Rectal smooth muscle tissue (tissue), 1 donor: ENCODE measurements around the gene NTN1.

Experiments
- H3K27ac ChIP-seq: one replicate; pipeline ENCODE4 v1.7.0; 2013; ENCODE audit warnings: low read depth, low read length, inconsistent platforms
- H3K27me3 ChIP-seq: one replicate; pipeline ENCODE4 v1.7.0; 2013; ENCODE audit warnings: low read length; ENCODE audit not compliant: control insufficient read depth, insufficient read depth
- H3K36me3 ChIP-seq: one replicate; pipeline ENCODE4 v1.7.0; 2013; ENCODE audit warnings: low read length; ENCODE audit not compliant: control insufficient read depth, insufficient read depth
- H3K4me1 ChIP-seq: one replicate; pipeline ENCODE4 v1.7.0; 2013; ENCODE audit warnings: low read length; ENCODE audit not compliant: control insufficient read depth, insufficient read depth
- H3K4me3 ChIP-seq: one replicate; pipeline ENCODE4 v1.7.0; 2013; ENCODE audit warnings: low read length
- H3K9ac ChIP-seq: one replicate; pipeline ENCODE4 v1.7.0; 2013; ENCODE audit warnings: low read length

Gene NTN1

DNA sequence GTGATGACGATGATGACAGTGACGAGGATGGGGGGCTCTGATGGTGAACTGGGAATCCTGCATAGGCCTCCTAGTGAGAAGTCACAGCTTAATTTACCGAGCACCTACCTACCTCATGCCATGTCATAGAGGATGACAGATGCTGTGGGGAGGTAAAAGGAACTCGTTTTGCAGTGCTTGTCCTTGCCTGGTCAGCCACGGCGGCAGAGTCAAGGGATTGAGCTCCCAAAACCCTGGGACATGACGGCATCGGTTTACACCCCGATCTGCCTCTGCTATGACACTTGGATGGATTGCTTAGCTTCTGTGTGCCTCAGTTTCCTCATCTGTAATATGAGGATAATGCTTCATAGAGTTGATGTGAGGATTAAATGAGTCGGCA is 103.2 kb downstream of the NTN1 start:
- Histone ChIP-seq H3K27me3 (no peaks in the 10 kb centered on the region), H3K4me1 (no peaks in the 10 kb centered on the region), H3K9ac (no peak overlapping the region), H3K27ac (no peak overlapping the region), H3K36me3 (no peaks in the 10 kb centered on the region), H3K4me3 (no peak overlapping the region)

DNA sequence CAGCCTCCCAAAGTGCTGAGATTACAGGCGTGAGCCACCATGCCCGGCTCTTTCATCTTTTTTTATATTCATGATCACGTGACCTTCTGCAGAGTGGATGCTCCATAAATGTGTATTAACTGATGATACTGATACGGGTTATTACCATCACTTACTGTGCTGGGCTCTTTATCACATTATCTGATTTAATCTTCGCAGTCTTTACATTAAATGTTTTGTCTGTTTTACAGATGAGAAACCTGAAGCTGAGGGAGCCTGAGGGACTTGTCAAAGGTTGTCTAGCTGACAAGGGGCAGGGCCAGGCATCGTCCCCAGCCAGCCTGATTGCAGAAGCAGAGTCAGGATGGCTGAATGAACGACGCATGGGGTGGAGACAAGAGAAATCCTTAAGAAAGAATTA is 104.4 kb downstream of the NTN1 start:
- H3K27ac ChIP-seq = no peak overlapping the region
- H3K36me3 ChIP-seq = no peaks in the 10 kb centered on the region
- H3K4me3 ChIP-seq = no peak overlapping the region
- H3K9ac ChIP-seq = no peak overlapping the region
- H3K4me1 ChIP-seq = no peaks in the 10 kb centered on the region
- no peaks in the 10 kb centered on the region for H3K27me3 ChIP-seq

DNA sequence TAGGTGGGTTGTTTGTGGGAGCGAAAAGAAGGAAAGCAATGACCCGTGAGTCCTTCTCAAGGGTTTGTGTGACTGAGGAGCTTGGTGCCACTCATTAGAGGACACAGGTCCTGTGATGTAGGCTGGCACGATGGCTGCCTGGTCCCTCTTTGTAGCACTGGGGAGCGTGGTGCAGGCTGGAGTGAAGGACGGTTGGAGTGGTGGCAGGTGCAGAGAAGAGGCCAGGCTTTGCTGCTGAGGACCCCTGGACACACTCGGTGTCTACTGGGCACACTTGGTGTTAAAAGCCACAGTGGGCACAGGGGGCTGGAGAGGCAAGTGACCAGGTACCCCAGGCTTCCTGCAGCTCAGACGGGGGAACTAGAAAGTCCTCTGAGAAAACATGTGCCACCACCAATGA is 106.0 kb downstream of the NTN1 start:
- no peak overlapping the region for H3K4me3 ChIP-seq
- H3K9ac ChIP-seq = no peak overlapping the region
- no peaks in the 10 kb centered on the region for H3K4me1 ChIP-seq
- no peaks in the 10 kb centered on the region for H3K36me3 ChIP-seq
- no peak overlapping the region for H3K27ac ChIP-seq
- H3K27me3 ChIP-seq = no peaks in the 10 kb centered on the region

DNA sequence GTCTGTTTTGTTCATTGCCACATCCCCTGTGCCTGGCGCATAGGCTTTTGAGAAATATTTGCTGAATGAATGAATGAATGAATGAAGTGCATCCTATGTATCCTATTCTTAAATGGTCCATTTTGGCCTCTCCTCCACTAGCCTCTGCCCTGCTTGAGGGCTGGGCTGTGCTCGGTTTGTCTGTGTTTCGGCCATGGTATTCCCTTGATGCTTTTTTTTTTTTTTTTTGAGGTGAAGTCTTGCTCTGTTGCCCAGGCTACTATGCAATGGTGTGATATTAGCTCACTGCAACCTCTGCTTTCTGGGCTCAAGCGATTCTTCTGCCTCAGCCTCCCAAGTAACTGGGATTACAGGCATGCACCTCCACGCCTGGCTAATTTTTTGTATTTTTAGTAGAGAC is 110.1 kb downstream of the NTN1 start:
- no peak overlapping the region for H3K27ac ChIP-seq
- no peaks in the 10 kb centered on the region for H3K4me1 ChIP-seq
- no peak overlapping the region for H3K9ac ChIP-seq
- H3K4me3 ChIP-seq = no peak overlapping the region
- H3K27me3 ChIP-seq = no peaks in the 10 kb centered on the region
- H3K36me3 ChIP-seq = no peaks in the 10 kb centered on the region

DNA sequence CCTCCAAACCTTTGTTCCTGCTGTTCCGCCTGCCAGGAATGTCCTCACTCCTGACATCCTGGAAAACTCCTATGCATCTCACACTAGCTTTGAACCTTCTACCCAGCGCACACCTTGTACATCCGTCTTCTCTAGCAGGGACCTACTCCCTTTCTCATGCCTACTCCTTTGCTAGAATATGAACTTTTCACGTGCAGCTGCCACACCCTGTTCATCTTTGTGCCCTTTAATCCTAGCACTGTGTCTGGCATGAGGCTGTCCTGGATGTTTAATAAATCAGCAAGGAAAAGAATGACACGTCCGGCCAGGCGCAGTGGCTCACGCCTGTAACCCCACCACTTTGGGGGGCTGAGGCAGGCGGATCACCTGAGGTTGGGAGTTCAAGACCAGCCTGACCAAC is 111.0 kb downstream of the NTN1 start:
- H3K27ac ChIP-seq = no peak overlapping the region

DNA sequence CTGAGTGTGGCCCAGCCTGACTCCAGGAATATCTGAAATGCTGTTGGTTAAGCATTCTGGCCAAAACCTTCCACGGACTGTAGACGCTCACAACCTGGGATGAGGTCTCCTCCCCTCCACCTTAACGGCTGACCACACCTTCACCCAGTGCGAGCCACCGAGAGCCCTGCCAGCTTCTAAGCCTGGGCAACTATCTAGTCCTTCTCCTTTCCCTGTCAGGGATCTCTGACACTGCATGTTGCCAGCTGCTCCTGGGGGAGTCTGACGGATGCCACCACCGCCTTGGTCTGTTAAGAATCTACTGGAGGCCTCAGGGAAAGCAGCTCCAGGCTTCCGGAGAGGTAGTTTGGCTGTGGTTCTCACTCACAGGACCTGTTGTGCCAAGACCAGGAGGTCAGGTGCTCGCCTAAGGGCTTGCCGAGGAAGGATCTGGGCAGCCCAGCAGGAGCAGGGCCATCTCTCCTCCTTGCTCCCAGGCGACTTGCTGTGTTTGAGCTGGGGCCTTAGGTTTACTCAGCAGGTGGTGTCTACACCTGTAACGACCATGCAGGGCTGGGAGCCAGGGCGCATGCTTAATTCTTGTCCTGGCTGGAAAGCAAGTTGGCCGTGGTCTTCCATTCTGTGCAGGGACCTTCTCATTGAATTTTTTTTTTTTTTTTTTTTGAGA is 111.8 kb downstream of the NTN1 start:
- no peaks in the 10 kb centered on the region for H3K36me3 ChIP-seq
- no peak overlapping the region for H3K27ac ChIP-seq
- no peak overlapping the region for H3K9ac ChIP-seq
- H3K27me3 ChIP-seq = no peaks in the 10 kb centered on the region
- H3K4me3 ChIP-seq = no peak overlapping the region
- H3K4me1 ChIP-seq = no peaks in the 10 kb centered on the region

More for the DNA sequence above, 111.0 kb downstream of the NTN1 start:
- no peak overlapping the region for H3K9ac ChIP-seq
- H3K27me3 ChIP-seq = no peaks in the 10 kb centered on the region
- H3K4me1 ChIP-seq = no peaks in the 10 kb centered on the region
- H3K4me3 ChIP-seq = no peak overlapping the region
- H3K36me3 ChIP-seq = no peaks in the 10 kb centered on the region

DNA sequence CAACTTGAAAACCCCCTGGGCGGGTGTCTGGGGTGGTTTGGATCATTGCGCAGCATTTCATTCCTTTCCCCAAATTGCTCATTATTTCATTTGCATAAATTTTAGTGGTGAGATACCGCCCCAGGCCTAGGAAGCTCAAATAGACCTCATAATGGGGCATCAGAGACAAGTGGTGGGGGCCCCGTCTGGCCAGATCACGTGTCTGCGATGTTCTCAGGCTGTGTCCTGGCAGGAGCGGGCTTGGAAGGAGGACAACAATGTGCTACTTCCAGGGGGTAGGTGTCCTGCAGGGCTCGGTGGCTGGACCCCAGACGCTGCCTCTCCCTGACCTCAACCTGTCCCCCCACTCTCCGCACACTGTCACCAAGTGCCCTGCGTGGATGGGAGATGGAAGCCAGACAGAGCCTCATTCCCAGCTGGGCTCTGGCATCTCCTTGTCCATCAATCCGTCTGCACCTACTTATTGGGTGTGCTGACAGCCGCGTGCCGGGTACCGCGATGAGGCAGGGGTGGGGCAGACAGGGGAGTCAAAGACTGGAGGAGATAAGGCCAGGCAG is 116.9 kb downstream of the NTN1 start:
- Histone ChIP-seq H3K4me3 (no peak overlapping the region), H3K4me1 (no peaks in the 10 kb centered on the region), H3K27me3 (no peaks in the 10 kb centered on the region), H3K36me3 (no peaks in the 10 kb centered on the region), H3K9ac (no peak overlapping the region), H3K27ac (no peak overlapping the region)

DNA sequence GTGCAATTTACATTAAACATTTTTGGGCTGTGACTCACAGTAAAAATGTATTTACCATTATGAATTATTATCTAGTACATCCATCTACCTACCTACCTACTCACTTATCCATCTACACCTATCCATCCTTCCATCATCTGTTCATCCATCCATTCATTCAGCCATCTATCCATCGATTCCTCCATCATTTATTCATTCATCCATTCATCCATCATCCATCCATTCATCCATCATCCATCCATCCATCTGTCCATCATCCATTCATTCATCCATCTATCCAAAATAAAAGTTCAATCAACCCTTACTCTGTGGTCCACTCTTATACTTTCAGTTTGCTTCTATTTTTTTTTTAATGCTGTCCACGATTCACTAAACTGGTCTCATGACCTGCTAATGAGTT is 118.4 kb downstream of the NTN1 start:
- Histone ChIP-seq H3K4me1 (no peaks in the 10 kb centered on the region), H3K9ac (no peak overlapping the region), H3K27me3 (no peaks in the 10 kb centered on the region), H3K36me3 (no peaks in the 10 kb centered on the region), H3K27ac (no peak overlapping the region), H3K4me3 (no peak overlapping the region)

DNA sequence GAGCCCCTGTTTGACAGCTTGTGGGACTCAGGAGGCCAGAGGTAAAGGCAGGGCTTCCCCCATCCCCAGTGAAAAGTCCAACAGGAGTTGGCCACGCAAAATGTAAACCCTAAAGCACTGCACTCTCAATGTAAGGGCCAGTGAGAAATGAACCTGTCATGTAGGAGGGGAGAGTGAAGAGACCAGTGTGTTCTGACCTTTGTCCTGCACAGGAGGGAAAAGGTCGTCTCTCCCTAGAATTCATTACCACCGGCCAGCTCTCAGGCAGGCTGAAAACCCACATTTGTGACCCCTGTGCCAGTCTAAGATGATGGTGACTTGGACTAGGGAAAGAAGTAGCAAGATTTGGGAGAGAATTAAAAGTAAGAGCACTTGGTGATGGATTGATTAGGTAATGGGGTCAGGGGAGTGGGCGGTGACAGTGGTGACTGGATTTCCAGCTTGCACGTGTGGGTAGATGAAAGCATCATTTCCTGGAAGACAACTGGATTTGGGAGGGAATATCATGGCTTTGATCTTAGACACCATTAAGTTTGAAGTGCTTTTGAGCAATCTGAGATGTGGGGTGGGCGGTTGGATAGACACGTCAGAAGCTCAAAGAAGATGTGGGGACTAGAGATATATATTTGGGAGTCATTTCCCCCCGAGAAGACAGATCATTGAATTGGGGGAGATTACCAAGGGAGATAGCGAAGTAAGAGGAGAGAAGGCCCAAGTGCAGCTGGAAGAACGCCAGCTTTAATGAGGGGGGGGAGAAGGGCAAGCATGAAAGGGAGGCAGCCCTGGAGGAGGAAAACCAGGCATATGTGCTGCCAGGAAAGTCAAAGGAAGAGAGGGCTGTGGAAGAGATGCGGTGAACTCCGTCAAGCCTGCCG is 119.5 kb downstream of the NTN1 start:
- no peak overlapping the region for H3K4me3 ChIP-seq
- H3K4me1 ChIP-seq = no peaks in the 10 kb centered on the region
- H3K9ac ChIP-seq = no peak overlapping the region
- no peaks in the 10 kb centered on the region for H3K27me3 ChIP-seq
- H3K27ac ChIP-seq = no peak overlapping the region
- no peaks in the 10 kb centered on the region for H3K36me3 ChIP-seq

DNA sequence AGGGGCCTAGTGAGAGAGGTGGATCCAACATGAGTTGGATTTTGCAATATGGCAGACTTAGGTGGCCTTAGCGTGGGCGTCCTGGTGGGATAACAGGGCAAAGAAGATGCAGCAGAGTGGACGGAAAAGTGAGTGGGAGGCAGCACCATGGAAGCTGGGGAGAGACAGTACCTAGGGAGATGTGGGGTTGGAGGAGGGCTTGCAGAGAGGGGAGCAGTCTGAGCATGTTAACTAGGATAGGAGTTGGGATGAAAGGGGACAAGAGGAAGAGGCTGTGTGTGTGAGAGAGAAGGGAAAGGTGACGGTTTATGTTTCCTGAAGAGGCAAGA is 120.1 kb downstream of the NTN1 start:
- H3K4me3 ChIP-seq = no peak overlapping the region
- H3K27me3 ChIP-seq = no peaks in the 10 kb centered on the region
- no peaks in the 10 kb centered on the region for H3K4me1 ChIP-seq
- no peaks in the 10 kb centered on the region for H3K36me3 ChIP-seq
- H3K9ac ChIP-seq = no peak overlapping the region
- H3K27ac ChIP-seq = no peak overlapping the region

DNA sequence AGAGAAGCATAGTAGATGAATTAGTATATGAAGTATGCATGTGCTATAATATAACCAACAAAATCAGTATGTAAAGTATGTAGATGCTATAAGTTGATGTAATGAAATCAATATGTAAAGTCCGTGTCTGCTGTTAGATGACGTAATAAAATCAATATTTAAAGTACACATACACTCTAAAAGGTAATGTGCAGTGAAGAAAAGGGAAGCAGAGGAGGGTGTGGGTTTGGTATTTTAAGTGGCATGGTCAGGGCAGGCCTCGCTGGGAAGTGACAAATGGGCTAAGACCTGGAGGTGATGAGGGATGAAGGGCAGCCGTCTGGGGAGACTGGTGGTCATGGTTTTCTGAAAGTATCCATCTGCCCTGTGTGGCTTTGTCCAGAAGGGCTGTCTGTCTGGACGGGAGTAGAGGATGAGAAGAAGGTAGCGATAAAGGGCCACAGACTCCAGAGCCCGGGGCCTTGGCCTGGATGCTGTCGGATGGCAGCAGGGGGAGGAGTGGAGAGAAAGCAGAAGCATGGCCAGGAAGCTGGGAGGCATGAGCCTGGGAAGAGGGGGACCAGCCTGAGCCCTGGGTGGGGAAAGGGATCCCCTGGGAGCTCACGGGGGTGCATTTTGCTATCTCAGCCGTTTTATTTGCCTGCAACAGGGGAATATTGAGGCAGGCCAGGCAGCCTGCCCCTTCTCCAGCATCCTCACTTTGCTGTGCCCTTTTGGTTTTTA is 121.6 kb downstream of the NTN1 start:
- H3K4me3 ChIP-seq = no peak overlapping the region
- no peaks in the 10 kb centered on the region for H3K36me3 ChIP-seq
- no peaks in the 10 kb centered on the region for H3K27me3 ChIP-seq
- no peaks in the 10 kb centered on the region for H3K4me1 ChIP-seq
- no peak overlapping the region for H3K9ac ChIP-seq
- no peak overlapping the region for H3K27ac ChIP-seq

DNA sequence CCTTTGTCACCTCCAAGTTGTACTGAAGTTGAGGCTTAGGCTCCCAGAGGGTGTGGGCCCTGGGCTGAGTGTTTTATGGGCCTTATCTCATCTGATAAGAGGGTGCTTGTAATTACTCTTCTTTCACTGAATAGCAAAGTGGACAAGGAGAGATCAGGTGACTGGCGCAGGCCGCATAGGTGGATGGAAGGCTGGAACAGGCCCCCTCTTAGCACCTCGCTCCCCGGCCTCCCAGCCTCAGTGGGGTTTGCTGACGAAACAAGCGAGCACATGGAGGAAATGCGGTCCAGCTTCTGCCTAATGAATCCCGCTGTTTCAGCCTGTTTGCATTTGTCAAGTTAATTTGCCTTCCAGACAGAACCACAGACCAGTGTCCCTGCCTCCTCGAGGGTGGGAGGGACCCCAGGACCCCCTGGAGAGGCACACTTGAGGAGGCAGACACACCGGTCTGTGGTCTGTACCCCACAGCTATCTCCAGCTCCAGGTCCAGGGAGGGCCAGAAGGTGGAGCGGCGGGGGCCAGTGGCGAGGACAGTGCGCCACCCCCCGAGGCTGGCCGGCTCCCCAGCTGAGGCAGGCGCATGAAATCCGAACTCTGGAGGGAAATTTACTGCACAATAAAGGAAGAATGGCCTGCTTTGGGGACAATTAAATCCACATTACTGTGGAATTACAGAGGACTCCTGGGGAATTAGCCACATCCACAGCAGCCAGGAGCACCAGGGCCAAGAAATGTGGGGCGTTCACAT is 123.4 kb downstream of the NTN1 start:
- no peak overlapping the region for H3K27ac ChIP-seq
- peaks cover 6% of the 10 kb centered on the region for H3K4me1 ChIP-seq
- H3K27me3 ChIP-seq = no peaks in the 10 kb centered on the region
- no peaks in the 10 kb centered on the region for H3K36me3 ChIP-seq
- no peak overlapping the region for H3K9ac ChIP-seq
- no peak overlapping the region for H3K4me3 ChIP-seq
